GM12892 (cell line): ENCODE measurements around the gene MEG3.

Experiments used
- POLR2A ChIP-seq: IDR thresholded peaks from 2 replicates; pipeline ENCODE4 v1.6.1; 2011; ENCODE audit warnings: low read depth, low read length, control low read depth
- POLR2AphosphoS5 ChIP-seq: IDR thresholded peaks from 2 replicates; pipeline ENCODE4 v1.6.1; 2011; ENCODE audit warnings: low read depth, low read length, control low read depth
- TAF1 ChIP-seq: IDR thresholded peaks from 2 replicates; pipeline ENCODE4 v1.6.1; 2011; ENCODE audit warnings: low read depth, mild to moderate bottlenecking, control low read depth, low read length, borderline replicate concordance

DNA sequence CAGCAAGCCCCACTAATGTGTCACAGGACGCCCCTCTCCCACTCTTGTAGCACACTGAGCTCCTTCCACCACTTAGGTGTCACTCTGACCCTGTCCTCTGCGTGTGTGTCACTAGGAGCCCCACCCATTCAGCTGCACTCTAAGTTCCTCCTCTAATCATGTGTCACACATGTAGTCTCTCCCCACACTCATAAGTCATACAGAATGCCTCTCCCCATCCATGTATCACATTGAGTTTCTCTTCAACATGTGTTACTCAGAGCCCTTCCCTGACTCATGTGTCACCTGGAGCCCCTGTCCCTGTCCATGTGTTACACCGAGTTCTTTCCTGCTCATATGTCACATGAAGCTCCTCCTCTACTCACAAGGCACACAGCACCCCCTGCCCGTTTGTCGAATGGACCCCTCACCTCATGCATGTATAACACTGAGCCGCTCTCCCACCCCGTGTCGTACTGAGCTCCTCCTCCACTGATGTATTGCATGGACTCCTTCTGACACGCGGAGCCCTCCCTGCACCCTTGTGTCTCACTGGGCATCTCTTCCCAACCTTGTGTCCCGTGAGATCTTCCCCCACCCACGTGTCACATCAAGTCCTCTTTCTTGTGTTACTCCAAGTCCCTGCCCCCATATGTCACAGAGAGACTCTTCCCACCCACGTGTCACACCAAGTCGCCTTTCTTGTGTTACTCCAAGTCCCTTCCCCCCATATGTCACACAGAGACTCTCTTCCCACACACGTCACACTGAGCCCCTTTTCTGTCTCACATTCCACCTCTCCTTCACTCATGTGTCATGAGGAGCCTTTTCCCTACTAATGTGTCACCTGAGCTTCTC lies 46.6 kb downstream of the MEG3 start:
- TF ChIP-seq POLR2A (no peak), TAF1 (no peak), POLR2AphosphoS5 (no peak)
